Peyer's patch (tissue), 4 donors: Measurements from ENCODE around the gene ASAP2.

Experiments
- CTCF ChIP-seq, 6 experiments: fragments of 450-650 bp in 4 of 6; fragments of 200-600 bp in 2 of 6; sonication (generic) in 1 of 6; IDR thresholded peaks; one replicate each; pipeline ENCODE4 v1.5.1; 2017 to 2019; ENCODE audit warnings: antibody characterized with exemption in 6 of 6, mild to moderate bottlenecking in 3 of 6, moderate library complexity in 1 of 6
- POLR2A ChIP-seq, 2 donors: fragments of 450-650 bp; IDR thresholded peaks; one replicate each; pipeline ENCODE4 v1.5.1; 2017; ENCODE audit warnings: antibody characterized with exemption in 2 of 2, mild to moderate bottlenecking in 2 of 2, moderate library complexity in 2 of 2

DNA sequence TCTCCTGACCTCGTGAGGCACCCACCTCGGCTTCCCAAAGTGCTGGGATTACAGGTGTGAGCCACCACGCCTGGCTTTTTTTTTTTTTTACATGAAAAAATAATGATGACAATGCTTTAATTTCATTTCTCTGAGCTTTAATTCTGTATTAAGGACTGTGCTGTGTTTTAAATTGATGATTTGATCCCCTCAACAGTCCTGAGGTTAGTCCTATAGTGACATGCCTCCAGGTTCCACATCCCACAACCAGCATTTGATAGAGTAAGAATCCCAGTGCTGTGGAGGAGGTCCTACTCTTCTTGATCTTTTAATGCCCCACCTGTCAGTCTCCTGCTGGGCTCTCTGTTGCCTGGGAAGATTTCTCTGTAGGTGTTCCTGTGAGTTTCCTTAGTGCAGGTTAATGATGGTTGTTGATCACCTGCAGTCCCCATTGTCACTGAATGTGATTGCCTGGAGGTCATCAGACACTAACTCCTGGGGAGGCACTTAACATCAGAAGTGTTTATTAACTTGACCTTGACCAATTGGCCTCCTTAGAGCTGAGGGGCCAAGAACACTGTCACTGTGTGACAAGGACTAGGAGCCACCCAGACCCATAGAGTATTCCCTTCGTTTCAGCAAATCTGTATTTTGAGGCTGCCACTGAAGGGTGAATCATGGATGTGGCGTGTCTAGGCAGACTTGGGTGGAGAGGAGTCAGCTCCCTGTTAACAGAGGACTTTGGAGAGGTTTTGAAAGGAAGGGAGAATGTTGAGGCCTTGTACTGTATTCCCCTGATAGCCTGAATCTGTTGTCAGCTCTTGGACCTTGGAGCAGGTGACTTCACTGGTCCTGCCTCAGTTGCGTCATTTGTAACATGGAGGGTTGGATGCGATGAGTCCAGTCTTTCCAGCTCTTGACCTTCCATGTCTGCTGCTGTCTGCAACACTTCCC lies 11.5 kb downstream of the ASAP2 start:
- TF ChIP-seq CTCF (IDR thresholded peaks at IDR 0.05) (no peak), POLR2A (IDR thresholded peaks at IDR 0.05) (no peak)
